NCI-H1417 treated with DMSO at 0.1 percent for 48 hours (cell line): ENCODE data around the gene FOCAD.

Source experiments
- DNase-seq: peaks from one replicate; lab custom pipeline; 2025; lab: John Stamatoyannopoulos, UW

The FOCAD gene

DNA sequence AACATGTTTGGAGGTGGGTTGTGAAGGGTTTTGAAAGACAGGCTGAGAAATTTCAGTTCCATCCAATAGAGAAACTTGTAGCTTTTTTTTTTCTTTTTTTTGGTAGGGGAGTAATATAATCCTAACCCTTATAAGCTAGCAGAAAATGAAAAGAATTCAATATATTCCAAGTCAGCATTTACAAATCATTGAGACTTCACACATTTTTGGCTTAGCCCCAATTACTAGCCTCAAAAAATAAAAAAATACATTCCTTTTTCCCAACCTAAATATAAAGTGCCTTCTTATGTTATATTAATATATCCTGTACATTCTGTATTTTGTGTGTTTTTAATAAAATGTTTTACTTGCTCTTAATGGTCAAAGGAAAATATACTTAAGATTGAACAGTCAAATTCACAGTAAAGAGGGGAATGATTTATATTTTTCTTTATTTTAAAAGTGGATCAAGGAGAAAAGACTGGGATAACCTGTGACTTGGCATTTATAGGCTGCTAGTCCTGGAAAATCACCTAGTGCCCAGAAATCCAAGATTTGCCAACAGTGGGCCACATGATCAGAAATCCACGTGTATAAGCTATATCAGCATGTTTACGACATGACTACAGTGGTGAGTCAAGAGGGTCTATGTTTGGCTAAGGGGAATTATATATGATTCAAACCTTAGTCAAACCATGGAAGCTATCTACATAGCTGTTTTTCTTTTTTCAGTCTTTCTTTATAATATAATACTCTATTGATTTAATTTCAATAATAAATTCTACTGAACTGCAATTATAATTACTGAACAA lies 332.8 kb downstream of the FOCAD start:
- DNase-seq = no peak

DNA sequence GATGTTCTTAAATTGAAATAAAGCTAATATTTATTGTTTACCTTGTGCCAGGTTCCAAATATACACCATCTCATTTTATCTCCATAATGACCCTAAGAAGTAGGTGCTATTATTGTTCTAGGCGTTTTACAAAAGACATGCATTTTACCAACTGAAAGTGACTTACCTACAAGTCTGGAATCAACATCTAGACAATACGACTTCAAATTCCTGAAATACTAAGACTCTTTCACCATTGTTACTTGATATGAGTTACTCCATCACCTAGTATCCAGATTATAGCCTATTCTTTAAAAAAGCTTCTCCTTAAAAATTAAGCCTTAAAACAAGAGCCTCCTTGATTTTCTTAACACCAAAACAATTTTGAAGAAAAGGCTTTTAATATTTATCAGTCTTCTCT lies 334.1 kb downstream of the FOCAD start:
- DNase-seq = no peak

DNA sequence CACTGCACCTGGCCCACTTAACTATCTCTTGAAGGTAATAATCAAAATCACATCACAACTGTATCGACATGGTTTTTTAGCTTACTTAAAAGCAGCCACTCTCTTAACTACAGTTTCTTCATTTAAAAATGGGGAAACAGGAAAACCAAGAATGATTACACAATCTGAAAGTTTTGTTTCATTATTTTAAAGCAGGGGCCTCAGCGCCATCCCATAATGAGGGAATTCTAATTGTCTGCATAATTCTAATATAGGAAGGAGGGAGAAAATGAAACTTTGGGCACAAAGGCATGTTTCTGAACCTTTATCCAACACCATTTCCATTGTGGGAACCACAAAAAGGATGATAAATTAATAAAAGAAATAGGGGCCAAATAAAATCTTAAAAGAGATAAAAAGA lies 339.8 kb downstream of the FOCAD start:
- no peak for DNase-seq

DNA sequence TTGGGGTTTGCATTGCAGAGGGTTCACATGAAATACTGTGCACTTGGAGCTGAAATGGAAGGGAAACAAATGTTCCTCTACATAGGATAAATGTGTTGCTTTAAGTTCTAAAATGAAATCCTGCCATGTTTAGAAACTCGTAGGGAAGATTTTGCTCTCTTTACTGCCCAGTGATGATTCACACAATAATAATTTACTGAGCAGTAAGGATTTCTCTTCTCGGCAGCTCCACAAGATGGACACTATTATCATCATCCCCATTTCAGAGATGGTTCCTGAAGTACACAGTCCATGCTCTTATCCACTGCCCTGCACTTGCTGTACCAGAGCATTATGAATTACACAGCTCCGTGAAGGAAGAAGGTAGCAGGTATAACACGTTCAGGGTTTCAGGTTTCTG lies 343.2 kb downstream of the FOCAD start:
- DNase-seq = no peak

DNA sequence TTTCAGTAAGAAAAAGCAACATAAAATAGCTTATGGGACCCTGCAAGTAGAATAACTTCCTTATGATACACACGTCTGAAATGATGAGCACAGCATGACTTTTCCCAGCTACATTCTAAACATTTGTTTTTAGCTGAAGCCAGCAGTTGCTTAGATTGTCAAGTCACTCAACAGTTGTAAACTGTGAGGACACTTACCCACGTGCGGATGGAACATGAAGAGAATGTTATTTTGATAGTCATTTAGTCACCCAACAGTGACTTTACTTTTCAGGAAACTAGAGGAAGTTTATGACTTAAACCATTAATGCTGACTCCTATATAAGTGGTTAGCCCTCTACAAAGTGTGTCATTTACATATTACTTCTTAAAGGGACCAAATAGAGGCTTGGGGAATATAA lies 344.4 kb downstream of the FOCAD start:
- DNase-seq = no peak

DNA sequence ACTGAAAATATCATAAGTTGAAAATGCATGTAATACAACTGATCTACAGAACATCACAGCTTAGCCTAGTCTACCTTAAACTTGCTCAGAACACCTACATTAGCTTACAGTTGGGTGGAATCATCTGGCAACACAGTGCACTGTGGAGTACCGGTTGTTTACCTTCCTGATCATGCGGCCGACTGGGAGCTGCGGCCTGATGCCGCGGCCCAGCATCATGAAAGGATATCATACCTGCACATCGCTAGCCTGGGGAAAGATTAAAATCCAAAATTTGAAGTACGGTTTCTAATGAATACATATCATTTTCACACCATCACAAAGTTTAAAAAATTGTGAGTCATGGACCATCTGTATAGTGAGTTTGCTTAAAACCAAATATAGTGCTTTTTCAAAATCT lies 345.6 kb downstream of the FOCAD start:
- DNase-seq = no peak

DNA sequence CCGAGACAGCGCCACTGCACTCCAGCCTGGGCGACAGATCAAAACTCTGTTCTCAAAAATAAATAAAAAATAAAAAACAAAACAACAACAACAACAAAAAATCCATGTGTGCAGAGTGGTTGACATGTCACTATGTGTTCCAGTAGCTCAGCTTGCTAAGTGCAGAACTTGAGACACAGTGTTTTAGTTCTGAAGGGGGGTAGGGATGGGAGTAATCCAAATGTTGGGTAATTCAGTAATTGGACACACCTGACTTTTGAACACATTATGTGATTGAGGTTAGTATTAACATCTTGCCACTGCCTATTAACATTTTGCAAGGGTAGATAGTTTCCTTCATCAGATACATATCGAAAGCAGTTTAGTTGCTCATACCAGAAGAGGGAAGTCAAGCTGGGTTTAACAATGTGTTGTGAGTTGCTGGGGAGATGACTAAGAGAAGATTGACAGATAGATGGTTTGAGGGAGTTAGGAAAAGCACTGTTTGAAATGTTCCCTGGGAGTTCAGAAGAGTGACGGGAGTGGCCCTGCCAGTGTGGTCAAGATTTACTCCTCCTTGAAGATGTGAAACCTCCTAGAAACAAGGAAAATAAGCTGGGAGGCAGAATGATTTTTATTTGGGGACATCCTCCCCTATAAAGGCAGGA lies 346.5 kb downstream of the FOCAD start:
- no peak for DNase-seq

DNA sequence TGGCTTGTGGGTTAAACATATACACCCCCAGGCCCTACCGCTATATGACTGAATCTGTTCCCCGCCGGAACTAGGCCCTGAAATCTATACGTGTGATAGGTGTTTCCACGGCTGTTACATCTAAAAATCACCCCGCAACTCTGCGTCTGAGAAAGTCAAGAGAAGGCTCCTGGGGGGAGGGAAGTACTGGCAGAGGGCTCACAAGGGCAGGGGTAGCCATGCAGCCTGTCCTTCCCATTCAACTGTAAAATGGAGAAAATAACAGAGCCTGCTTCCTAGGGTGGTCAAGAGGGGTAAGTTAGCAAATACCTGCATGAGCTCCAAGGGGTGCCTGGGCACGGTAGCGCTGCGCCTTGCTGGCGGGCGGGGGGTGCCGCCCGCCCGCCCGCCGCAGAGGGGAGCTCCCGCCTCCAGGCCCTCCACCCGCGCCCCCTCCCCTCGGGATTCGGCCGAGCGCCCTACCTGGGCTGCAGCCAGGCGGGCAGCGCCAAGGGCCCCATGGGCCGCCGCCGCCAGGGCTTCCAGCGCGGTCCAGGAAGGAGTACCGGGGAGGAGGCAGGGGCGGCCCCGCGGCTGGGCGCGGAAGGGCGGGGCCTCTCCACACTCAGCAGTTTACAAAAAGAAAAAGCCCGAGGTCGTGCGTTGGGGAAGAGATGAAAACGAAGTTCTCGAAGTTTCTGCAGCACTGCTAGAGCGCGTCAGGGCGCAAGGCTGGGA lies 347.2 kb downstream of the FOCAD start, which contains the start of gene HACD4:
TSS of gene HACD4 (minus strand) at position 550 of the 717 bp plus-strand sequence. CDS start at position 500, 50 bp downstream.
- DNase-seq = no peak

DNA sequence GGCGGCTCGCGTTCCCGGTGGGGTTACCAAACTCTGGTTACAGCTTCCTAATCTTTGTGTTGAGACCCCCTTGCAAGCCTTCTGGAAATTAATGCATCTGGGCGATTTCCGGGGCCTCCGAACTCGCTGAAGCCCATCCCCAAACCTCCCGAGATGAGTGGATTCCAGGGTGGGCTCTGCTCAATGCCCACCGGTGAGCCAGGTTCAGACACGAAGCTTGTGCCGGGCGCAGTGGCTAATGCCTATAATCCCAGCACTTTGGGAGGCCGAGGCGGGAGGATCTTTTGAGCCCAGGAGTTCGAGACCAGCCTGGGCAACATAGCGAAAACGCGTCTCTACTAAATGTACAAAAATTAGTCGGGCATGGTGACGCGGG lies 347.7 kb downstream of the FOCAD start:
- DNase-seq = no peak

DNA sequence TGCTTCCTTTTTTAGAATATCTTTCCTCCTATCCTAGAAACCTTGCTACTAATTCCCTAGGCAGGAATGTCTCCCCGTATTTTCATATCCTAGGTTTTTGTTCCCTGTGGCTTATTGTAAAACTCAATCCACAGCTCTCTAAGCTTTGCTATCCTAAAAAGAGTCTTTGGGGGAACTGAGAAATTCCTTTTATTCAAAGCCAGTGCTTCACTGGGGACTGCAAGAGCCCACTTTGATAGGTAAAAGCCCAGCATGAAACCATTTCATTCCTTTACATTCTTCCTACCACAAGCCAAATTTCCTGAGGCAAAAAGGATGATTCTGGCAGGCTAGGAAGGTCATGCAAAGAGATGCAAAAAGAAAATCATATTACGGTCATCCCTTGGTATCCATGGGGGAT lies 353.2 kb downstream of the FOCAD start:
- no peak for DNase-seq

DNA sequence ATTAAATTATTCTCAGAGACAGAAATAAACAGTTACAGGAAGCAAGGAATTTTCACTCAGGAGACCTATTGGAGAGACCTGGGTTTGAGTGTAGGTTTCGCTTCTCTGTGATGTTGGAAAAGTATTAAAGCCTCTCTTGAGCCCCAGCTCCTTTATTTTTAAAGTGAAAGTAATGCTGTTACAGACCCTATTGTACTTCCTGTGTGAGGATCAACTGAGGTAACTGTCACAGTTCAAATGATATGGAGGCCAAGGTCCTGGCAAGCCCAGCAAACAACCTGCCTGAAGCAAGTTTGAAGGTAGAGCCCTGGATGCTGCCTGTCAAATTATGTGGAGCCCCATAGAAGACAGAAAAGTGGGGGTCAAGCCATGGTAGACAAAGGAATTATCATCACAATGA lies 355.2 kb downstream of the FOCAD start:
- no peak for DNase-seq

DNA sequence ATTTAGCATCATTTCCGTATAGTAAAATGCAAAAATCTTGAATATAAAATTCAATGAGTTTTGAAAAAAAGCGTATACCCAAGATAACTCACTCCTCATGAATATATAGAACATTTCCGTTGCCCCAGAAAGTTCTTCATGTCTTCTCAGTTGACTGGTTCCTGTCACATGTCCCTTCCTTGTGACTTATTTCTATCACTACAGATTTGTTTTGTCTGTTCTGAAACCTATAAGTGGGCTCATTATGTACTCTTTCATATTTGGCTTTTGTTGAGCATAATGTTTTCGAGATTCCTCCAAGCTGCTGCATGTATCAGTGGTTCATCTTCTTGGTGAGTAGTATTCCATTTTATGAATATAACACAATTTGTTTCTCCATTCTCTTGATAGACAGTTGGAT lies 358.4 kb downstream of the FOCAD start:
- DNase-seq = no peak

DNA sequence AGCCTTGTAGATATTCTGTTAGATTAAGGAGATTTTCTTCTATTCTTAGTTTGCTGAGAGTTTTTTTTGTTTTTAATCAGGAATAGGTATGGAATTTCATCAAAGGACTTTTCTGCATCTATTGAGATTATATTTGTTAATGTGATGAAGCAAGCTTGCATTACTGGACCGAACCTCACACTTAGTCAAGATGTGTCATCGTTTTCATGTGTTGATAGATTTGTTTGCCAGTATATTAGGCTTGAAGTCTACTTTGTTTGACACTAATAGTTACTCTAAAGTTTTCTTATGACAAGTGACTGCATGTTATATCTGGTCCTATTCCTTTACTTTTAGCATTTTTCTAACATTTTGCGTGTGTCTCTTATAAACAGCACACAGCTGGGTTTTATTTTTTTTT lies 359.8 kb downstream of the FOCAD start:
- no peak for DNase-seq
